Measurements from ENCODE around the gene ANKRD12. TPM values are rescaled to one million over a fixed set of nuclear protein-coding genes. Genes with fewer than 3 reads are reported as not detected.

ANKRD12 gene
- total RNA-seq, 1 experiment from 2014 or later: 43.4 TPM

DNA sequence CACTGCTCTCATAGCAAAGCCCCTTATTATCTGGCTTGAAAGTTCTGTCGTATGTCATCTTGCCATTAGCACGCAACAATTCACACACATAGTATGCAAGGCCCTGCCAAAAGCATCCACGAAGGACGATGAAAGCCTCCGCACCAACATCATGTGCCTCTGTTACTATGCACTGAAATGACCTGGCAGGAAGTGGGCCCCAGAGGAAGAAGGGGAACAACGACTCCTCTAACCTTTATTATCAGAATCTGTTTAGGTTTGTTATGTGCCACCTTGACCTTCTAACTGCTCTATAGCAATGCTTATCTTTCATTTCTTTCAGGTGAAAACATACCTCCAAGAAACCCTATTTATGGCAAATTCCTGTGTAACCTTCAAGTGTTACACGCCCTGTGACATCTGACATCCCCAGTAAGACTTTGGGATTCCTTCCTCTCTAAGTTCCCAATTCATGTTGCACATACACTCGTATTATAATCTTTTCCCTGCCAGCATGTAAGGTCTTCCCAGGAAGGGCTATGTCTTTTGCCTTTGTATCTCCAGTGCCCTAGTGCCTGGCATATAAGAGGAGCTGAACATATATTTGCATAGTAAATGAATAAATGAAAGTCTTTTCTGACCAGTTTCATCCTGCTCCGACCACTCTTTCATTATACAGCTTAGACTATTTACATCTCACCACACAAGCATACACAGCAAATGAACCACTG is 41.1 kb upstream of the ANKRD12 start:
- H3K27me3 Mint-ChIP-seq (ENCODE audit: low read depth): no peaks in the 10 kb centered on the region; the same call in 1 of the 2 replicates
- DNase-seq (ENCODE audit: low spot score) (no peak), ATAC-seq (no peak)
- no peak overlapping the region for H3K4me3 Mint-ChIP-seq
- H3K36me3 Mint-ChIP-seq: no peaks in the 10 kb centered on the region
- ChIA-PET POLR2A (no interaction called here), CTCF (no interaction called here)
- peaks cover 23% of the 10 kb centered on the region for H3K4me1 Mint-ChIP-seq
- no peaks in the 10 kb centered on the region for H3K9me3 Mint-ChIP-seq
- TF ChIP-seq, protein P1, sequence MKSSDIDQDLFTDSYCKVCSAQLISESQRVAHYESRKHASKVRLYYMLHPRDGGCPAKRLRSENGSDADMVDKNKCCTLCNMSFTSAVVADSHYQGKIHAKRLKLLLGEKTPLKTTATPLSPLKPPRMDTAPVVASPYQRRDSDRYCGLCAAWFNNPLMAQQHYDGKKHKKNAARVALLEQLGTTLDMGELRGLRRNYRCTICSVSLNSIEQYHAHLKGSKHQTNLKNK (CRISPR knock-in tag; IDR thresholded peaks at IDR 0.05): no peak
- no peak for TF ChIP-seq MYBL2 (CRISPR knock-in tag; IDR thresholded peaks at IDR 0.05)
- TF ChIP-seq ZBTB43 (CRISPR knock-in tag; IDR thresholded peaks at IDR 0.05): no peak
- TF ChIP-seq ATF2 (CRISPR knock-in tag; IDR thresholded peaks at IDR 0.05; ENCODE audit: borderline replicate concordance, low read depth): no peak
- TF ChIP-seq ZNF396 (CRISPR knock-in tag; IDR thresholded peaks at IDR 0.05; ENCODE audit: borderline replicate concordance): no peak
- TF ChIP-seq ARID4B (CRISPR knock-in tag; IDR thresholded peaks at IDR 0.05; ENCODE audit: borderline replicate concordance): no peak
- TF ChIP-seq PRRX2 (CRISPR knock-in tag; IDR thresholded peaks at IDR 0.05): no peak
- no peak for TF ChIP-seq ELF4 (CRISPR knock-in tag; IDR thresholded peaks at IDR 0.05; ENCODE audit: low read depth)
- TF ChIP-seq SP1 (CRISPR knock-in tag; conservative IDR thresholded peaks at IDR 0.05): no peak
- TF ChIP-seq FOXJ3 (CRISPR knock-in tag; IDR thresholded peaks at IDR 0.05; ENCODE audit: borderline replicate concordance): no peak
- no peak for TF ChIP-seq GABPB1 (CRISPR knock-in tag; IDR thresholded peaks at IDR 0.05)
- no peak for TF ChIP-seq HMGA2 (CRISPR knock-in tag; IDR thresholded peaks at IDR 0.05)
- no peak for TF ChIP-seq ZNF219 (CRISPR knock-in tag; IDR thresholded peaks at IDR 0.05; ENCODE audit: borderline replicate concordance)
- no peak for TF ChIP-seq ZNF281 (CRISPR knock-in tag; IDR thresholded peaks at IDR 0.05)
- TF ChIP-seq ATF3 (CRISPR knock-in tag; conservative IDR thresholded peaks at IDR 0.05): no peak
- TF ChIP-seq, protein P2, sequence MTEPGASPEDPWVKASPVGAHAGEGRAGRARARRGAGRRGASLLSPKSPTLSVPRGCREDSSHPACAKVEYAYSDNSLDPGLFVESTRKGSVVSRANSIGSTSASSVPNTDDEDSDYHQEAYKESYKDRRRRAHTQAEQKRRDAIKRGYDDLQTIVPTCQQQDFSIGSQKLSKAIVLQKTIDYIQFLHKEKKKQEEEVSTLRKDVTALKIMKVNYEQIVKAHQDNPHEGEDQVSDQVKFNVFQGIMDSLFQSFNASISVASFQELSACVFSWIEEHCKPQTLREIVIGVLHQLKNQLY (CRISPR knock-in tag; IDR thresholded peaks at IDR 0.05): no peak
- H3K27ac Mint-ChIP-seq: no peak overlapping the region
